ENCODE results near the gene BCL10. TPM values are rescaled to one million over a fixed set of nuclear protein-coding genes. Genes with fewer than 3 reads are reported as not detected.

BCL10 gene
- polyA plus RNA-seq, 1 donor from 2014 or later, result 17.3 TPM

DNA sequence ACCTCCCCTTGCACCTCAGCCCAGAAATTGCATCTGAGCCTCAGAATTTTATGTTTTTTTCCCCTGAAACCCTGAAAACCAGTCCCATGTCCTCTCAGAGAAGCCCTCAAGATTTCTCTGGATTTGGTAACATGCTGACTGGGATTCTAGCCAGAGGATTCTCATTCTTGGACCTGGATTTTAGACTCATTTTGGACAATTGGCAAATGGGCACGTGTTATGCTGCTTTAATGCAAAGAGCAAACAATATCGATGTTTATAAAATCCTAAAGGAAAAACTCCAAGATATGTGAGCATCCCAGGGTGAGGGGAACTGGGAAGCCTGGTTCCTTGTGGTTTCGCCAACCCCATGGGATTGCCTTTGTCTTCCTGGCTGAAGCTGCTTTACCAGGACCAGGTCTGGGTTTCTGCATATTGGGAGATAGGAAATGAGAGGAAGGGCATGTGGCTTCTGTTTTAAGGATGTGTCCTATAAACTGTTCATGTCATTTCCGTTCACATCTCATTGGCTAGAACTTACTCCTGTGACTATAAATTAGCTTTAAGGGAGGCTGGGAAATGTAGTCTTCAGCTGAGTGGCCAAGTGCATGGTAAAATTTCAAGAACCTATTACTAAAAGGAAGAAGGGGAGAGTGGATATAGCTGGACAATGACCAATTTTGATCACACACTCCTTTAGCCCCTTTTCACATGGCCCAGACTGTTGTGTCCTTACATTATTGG lies 27.2 kb upstream of the BCL10 start:
- no peaks in the 10 kb centered on the region for H4K20me1 ChIP-seq (ENCODE audit: insufficient read depth)
- no peaks in the 10 kb centered on the region for H3F3A ChIP-seq (ENCODE audit: insufficient read depth, low read length, poor library complexity, severe bottlenecking)
- no peaks in the 10 kb centered on the region for H3K79me2 ChIP-seq (replicated peaks; ENCODE audit: insufficient read depth, low read length)
- H3K9me3 ChIP-seq (ENCODE audit: low read length), result no peaks in the 10 kb centered on the region
- no peaks in the 10 kb centered on the region for H3K36me3 ChIP-seq (ENCODE audit: insufficient read depth, low read length)
- no peaks in the 10 kb centered on the region for H3K9me2 ChIP-seq (ENCODE audit: insufficient read depth, low read length)
- no peak overlapping the region for H3K4me2 ChIP-seq (ENCODE audit: low read length)
- H3K4me3 ChIP-seq (ENCODE audit: low read length), result no peak overlapping the region
- H2AFZ ChIP-seq (ENCODE audit: low read depth, low read length), result no peak overlapping the region
- TF ChIP-seq EP300 (conservative IDR thresholded peaks at IDR 0.05; ENCODE audit: poor library complexity, severe bottlenecking) (no peak), EZH2 (IDR thresholded peaks at IDR 0.05; ENCODE audit: borderline replicate concordance, insufficient read depth, low read length, poor library complexity, severe bottlenecking) (no peak), RAD21 (conservative IDR thresholded peaks at IDR 0.05) (no peak), TAF1 (IDR thresholded peaks at IDR 0.05; ENCODE audit: low read depth) (no peak), MXI1 (conservative IDR thresholded peaks at IDR 0.05; ENCODE audit: poor library complexity, severe bottlenecking) (no peak), POLR2AphosphoS5 (IDR thresholded peaks at IDR 0.05) (no peak), SMC3 (conservative IDR thresholded peaks at IDR 0.05; ENCODE audit: poor library complexity) (no peak)
- TF ChIP-seq, protein P1, sequence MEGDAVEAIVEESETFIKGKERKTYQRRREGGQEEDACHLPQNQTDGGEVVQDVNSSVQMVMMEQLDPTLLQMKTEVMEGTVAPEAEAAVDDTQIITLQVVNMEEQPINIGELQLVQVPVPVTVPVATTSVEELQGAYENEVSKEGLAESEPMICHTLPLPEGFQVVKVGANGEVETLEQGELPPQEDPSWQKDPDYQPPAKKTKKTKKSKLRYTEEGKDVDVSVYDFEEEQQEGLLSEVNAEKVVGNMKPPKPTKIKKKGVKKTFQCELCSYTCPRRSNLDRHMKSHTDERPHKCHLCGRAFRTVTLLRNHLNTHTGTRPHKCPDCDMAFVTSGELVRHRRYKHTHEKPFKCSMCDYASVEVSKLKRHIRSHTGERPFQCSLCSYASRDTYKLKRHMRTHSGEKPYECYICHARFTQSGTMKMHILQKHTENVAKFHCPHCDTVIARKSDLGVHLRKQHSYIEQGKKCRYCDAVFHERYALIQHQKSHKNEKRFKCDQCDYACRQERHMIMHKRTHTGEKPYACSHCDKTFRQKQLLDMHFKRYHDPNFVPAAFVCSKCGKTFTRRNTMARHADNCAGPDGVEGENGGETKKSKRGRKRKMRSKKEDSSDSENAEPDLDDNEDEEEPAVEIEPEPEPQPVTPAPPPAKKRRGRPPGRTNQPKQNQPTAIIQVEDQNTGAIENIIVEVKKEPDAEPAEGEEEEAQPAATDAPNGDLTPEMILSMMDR (IDR thresholded peaks at IDR 0.05; ENCODE audit: poor library complexity, severe bottlenecking), result no peak
- TF ChIP-seq, protein P2, sequence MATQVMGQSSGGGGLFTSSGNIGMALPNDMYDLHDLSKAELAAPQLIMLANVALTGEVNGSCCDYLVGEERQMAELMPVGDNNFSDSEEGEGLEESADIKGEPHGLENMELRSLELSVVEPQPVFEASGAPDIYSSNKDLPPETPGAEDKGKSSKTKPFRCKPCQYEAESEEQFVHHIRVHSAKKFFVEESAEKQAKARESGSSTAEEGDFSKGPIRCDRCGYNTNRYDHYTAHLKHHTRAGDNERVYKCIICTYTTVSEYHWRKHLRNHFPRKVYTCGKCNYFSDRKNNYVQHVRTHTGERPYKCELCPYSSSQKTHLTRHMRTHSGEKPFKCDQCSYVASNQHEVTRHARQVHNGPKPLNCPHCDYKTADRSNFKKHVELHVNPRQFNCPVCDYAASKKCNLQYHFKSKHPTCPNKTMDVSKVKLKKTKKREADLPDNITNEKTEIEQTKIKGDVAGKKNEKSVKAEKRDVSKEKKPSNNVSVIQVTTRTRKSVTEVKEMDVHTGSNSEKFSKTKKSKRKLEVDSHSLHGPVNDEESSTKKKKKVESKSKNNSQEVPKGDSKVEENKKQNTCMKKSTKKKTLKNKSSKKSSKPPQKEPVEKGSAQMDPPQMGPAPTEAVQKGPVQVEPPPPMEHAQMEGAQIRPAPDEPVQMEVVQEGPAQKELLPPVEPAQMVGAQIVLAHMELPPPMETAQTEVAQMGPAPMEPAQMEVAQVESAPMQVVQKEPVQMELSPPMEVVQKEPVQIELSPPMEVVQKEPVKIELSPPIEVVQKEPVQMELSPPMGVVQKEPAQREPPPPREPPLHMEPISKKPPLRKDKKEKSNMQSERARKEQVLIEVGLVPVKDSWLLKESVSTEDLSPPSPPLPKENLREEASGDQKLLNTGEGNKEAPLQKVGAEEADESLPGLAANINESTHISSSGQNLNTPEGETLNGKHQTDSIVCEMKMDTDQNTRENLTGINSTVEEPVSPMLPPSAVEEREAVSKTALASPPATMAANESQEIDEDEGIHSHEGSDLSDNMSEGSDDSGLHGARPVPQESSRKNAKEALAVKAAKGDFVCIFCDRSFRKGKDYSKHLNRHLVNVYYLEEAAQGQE (IDR thresholded peaks at IDR 0.05; ENCODE audit: borderline replicate concordance), result no peak
- H3K27me3 ChIP-seq (ENCODE audit: insufficient read depth, low read depth, low read length), result no peaks in the 10 kb centered on the region
- no peak overlapping the region for H3K9ac ChIP-seq (ENCODE audit: low read length)
- no peak overlapping the region for H3K27ac ChIP-seq (ENCODE audit: low read length)

DNA sequence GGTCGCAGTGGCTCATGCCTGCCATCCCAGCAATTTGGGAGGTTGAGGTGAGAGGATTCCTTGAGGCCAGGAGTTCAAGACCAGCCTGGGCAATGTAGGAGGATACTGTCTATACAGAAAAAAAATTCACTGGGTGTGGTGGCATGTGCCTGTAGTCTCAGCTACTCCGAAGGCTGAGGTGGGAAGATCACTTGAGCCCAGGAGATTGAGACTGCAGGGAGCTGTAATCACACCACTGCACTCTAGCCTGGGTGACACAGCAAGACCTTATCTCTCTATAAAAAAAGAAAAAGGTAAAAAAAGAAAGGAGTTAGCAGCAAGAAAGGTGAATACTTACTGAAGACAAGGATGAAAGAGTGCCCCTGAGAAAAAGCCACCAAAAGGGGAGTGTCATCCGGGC lies 23.7 kb upstream of the BCL10 start:
- H2AFZ ChIP-seq (ENCODE audit: low read depth, low read length), result no peak overlapping the region
- H3K79me2 ChIP-seq (replicated peaks; ENCODE audit: insufficient read depth, low read length), result no peaks in the 10 kb centered on the region
- H3K36me3 ChIP-seq (ENCODE audit: insufficient read depth, low read length), result no peaks in the 10 kb centered on the region
- H3K27ac ChIP-seq (ENCODE audit: low read length), result no peak overlapping the region
- no peak for TF ChIP-seq TAF1 (IDR thresholded peaks at IDR 0.05; ENCODE audit: low read depth)
- no peak for TF ChIP-seq EP300 (conservative IDR thresholded peaks at IDR 0.05; ENCODE audit: poor library complexity, severe bottlenecking)
- TF ChIP-seq, protein P1 (IDR thresholded peaks at IDR 0.05; ENCODE audit: poor library complexity, severe bottlenecking), result no peak
- no peak for TF ChIP-seq RAD21 (conservative IDR thresholded peaks at IDR 0.05)
- no peak for TF ChIP-seq MXI1 (conservative IDR thresholded peaks at IDR 0.05; ENCODE audit: poor library complexity, severe bottlenecking)
- no peak for TF ChIP-seq POLR2AphosphoS5 (IDR thresholded peaks at IDR 0.05)
- TF ChIP-seq, protein P2 (IDR thresholded peaks at IDR 0.05; ENCODE audit: borderline replicate concordance), result no peak
- no peaks in the 10 kb centered on the region for H3F3A ChIP-seq (ENCODE audit: insufficient read depth, low read length, poor library complexity, severe bottlenecking)
- H4K20me1 ChIP-seq (ENCODE audit: insufficient read depth), result no peaks in the 10 kb centered on the region
- H3K9me3 ChIP-seq (ENCODE audit: low read length), result no peaks in the 10 kb centered on the region
- no peak overlapping the region for H3K4me2 ChIP-seq (ENCODE audit: low read length)
- H3K9ac ChIP-seq (ENCODE audit: low read length), result no peak overlapping the region
- no peaks in the 10 kb centered on the region for H3K9me2 ChIP-seq (ENCODE audit: insufficient read depth, low read length)
- no peaks in the 10 kb centered on the region for H3K27me3 ChIP-seq (ENCODE audit: insufficient read depth, low read depth, low read length)
- H3K4me3 ChIP-seq (ENCODE audit: low read length), result no peak overlapping the region
